GM12878 (cell line): Measurements from ENCODE around the gene FUT6. TPM values are rescaled to one million over a fixed set of nuclear protein-coding genes. Genes with fewer than 3 reads are reported as not detected.

Experiments used
- ATAC-seq: fragments of 200-7000 bp; cut with Tn5 transposase; 3 replicates; pipeline ENCODE4 v1.9.1; 2020; ENCODE audit warnings: mild to moderate bottlenecking, moderate library complexity
- BruUV-seq: library from RNA; stranded (reverse); fragments of 400-500 nt; replicated peaks from 2 replicates; lab custom pipeline; 2021; lab: Mats Ljungman, UMichigan
- CTCF ChIA-PET: fragments of 300-600 bp; sonication (Branson Sonifier 250); formaldehyde crosslinking; extraction: SDS; loops from one replicate; lab custom pipeline; 2021; ENCODE audit warnings: inconsistent platforms; lab: Yijun Ruan, JAX
- POLR2A ChIA-PET: fragments of 350-600 bp; formaldehyde crosslinking; extraction: SDS; loops from one replicate; lab custom pipeline; 2021; ENCODE audit warnings: inconsistent platforms; lab: Charles Lee
- RAD21 ChIA-PET: fragments of 300-600 bp; sonication (Branson Sonifier 250); formaldehyde crosslinking; loops from one replicate; lab custom pipeline; 2023; ENCODE audit warnings: antibody characterized with exemption; ENCODE audit not compliant: unreplicated experiment; lab: Charles Lee
- SMC1A ChIA-PET: fragments of 300-600 bp; sonication (Branson Sonifier 250); formaldehyde crosslinking; loops from one replicate; lab custom pipeline; 2023; ENCODE audit not compliant: unreplicated experiment, uncharacterized antibody; lab: Charles Lee
- DNase-seq: peaks from one replicate; pipeline ENCODE4 v3.0.0-alpha.2; 2011; ENCODE audit warnings: low read depth, low spot score
- FAIRE-seq: peaks from 3 replicates; lab custom pipeline; 2011; peaks lifted over from hg19 to GRCh38; lab: Jason Lieb, UNC
- H2AFZ ChIP-seq: 2 replicates; pipeline ENCODE4 v1.6.0; 2011; ENCODE audit warnings: low read depth, low read length, control low read depth; ENCODE audit not compliant: control insufficient read depth
- H3K27ac ChIP-seq: 2 replicates; pipeline ENCODE4 v1.5.1; 2011; ENCODE audit warnings: control low read depth; ENCODE audit not compliant: control insufficient read depth, insufficient read depth
- H3K27me3 ChIP-seq, 2 experiments: replicated peaks in 1 of 2; 2 replicates each; pipeline versions ENCODE4 v1.6.0 to v1.6.1; 2011; ENCODE audit warnings: low read length in 1 of 2; ENCODE audit not compliant: control insufficient read depth in 2 of 2, insufficient read depth in 2 of 2
- H3K36me3 ChIP-seq, 2 experiments: 2 replicates each; pipeline ENCODE4 v1.5.1; 2011; ENCODE audit warnings: low read length in 1 of 2; ENCODE audit not compliant: control insufficient read depth in 2 of 2, insufficient read depth in 2 of 2
- H3K4me1 ChIP-seq: 2 replicates; pipeline ENCODE4 v1.6.1; 2011; ENCODE audit warnings: mild to moderate bottlenecking, low read length, moderate library complexity, mixed read lengths; ENCODE audit not compliant: control insufficient read depth, insufficient read depth
- H3K4me2 ChIP-seq: 2 replicates; pipeline ENCODE4 v1.6.0; 2011; ENCODE audit warnings: control low read depth; ENCODE audit not compliant: control insufficient read depth, insufficient read depth
- H3K4me3 ChIP-seq: fragments of 200-600 bp; sonication (generic); 2 replicates; pipeline ENCODE4 v1.5.1; 2016
- H3K79me2 ChIP-seq: 2 replicates; pipeline ENCODE4 v1.6.0; 2011; ENCODE audit warnings: low read length; ENCODE audit not compliant: control insufficient read depth, insufficient read depth
- H3K9ac ChIP-seq: 2 replicates; pipeline ENCODE4 v1.8.0; 2011; ENCODE audit warnings: low read length, control low read depth, mixed read lengths; ENCODE audit not compliant: control insufficient read depth, insufficient read depth
- H3K9me3 ChIP-seq: replicated peaks from 3 replicates; pipeline ENCODE4 v1.5.1; 2011; ENCODE audit warnings: mild to moderate bottlenecking, low read length; ENCODE audit not compliant: control insufficient read depth, insufficient read depth
- H4K20me1 ChIP-seq: 2 replicates; pipeline ENCODE4 v1.6.0; 2011; ENCODE audit not compliant: control insufficient read depth, insufficient read depth
- CHD4 ChIP-seq: fragments of 200-600 bp; sonication (generic); IDR thresholded peaks from 2 replicates; pipeline ENCODE4 v1.6.1; 2016; ENCODE audit warnings: mild to moderate bottlenecking
- MXI1 ChIP-seq: fragments of 150-350 bp; IDR thresholded peaks from 2 replicates; pipeline ENCODE4 v1.6.1; 2011; ENCODE audit warnings: low read depth, mild to moderate bottlenecking, inconsistent platforms, low read length, improper control_type of control experiment
- NRF1 ChIP-seq: conservative IDR thresholded peaks from 2 replicates; pipeline ENCODE4 v1.6.1; 2011; ENCODE audit warnings: mild to moderate bottlenecking, low read depth, low read length, improper control_type of control experiment
- PAX8 ChIP-seq: fragments of 450-650 bp; IDR thresholded peaks from 2 replicates; pipeline ENCODE4 v1.6.1; 2017; ENCODE audit warnings: mild to moderate bottlenecking, moderate library complexity
- RBBP5 ChIP-seq: fragments of 200-600 bp; sonication (generic); conservative IDR thresholded peaks from 2 replicates; pipeline ENCODE4 v1.6.1; 2016
- RUNX3 ChIP-seq: IDR thresholded peaks from 2 replicates; pipeline ENCODE4 v1.6.1; 2012; ENCODE audit warnings: low read length, inconsistent platforms
- SIX5 ChIP-seq: IDR thresholded peaks from 2 replicates; pipeline ENCODE4 v1.6.1; 2011; ENCODE audit warnings: mild to moderate bottlenecking, low read depth, low read length, moderate library complexity; ENCODE audit not compliant: severe bottlenecking
- SMC3 ChIP-seq: IDR thresholded peaks from 2 replicates; pipeline ENCODE4 v1.6.1; 2011; ENCODE audit warnings: low read length, improper control_type of control experiment, borderline replicate concordance
- TCF12 ChIP-seq: IDR thresholded peaks from 2 replicates; pipeline ENCODE4 v1.6.1; 2011; ENCODE audit warnings: low read depth, mild to moderate bottlenecking, low read length
- ZNF622 ChIP-seq: fragments of 450-650 bp; IDR thresholded peaks from 2 replicates; pipeline ENCODE4 v1.6.1; 2017; ENCODE audit warnings: mild to moderate bottlenecking, inconsistent platforms
- WGBS: methylation state at CpG from one replicate; pipeline ENCODE4 v1.1.6; 2016; ENCODE audit warnings: low lambda C conversion rate; ENCODE audit not compliant: insufficient replicate concordance, insufficient coverage; ENCODE audit errors: missing lambda C conversion rate; 5-methylcytosine and 5-hydroxymethylcytosine counted together
- in situ Hi-C: fragments of 300-500 bp; cut with MboI; formaldehyde crosslinking; loops from 9 replicates; pipeline ENCODE4 v1.14.3; 2018; ENCODE audit warnings: mixed read lengths
- intact Hi-C: fragments of 100-400 bp; cut with micrococcal nuclease; formaldehyde crosslinking; loops from one replicate; pipeline ENCODE4 v1.14.2; 2022; ENCODE audit not compliant: unreplicated experiment
- polyA plus RNA-seq, 11 experiments: library from polyadenylated mRNA; depleted of rRNA in 4 of 11; unstranded in 6 of 11; stranded (reverse) in 5 of 11; fragments of >200 nt; fragmentation: Nextera tagmentation in 4 of 11; fragmentation: Illumina TruSeq in 1 of 11; extraction: Ambion mirVana in 4 of 11; extraction: Trizol in 1 of 11; gene quantifications; 1 replicate in 1 of 11; 2 replicates in 10 of 11; pipeline versions ENCODE4 v1.2.1 to v1.2.3, GENCODE V29; 2011 to 2016; ENCODE audit warnings: inconsistent platforms in 2 of 11, missing spikeins in 2 of 11, low read depth in 1 of 11
- total RNA-seq, 4 experiments: library from RNA; depleted of rRNA in 3 of 4; stranded (reverse); fragments of >200 nt in 3 of 4; fragmentation: Illumina TruSeq in 1 of 4; extraction: Trizol in 1 of 4; gene quantifications; 2 replicates each; pipeline versions ENCODE4 v1.2.1 to v1.2.3, GENCODE V29; 2013 to 2021
- TF ChIP-seq, protein P1 (sequence below): IDR thresholded peaks from 2 replicates; pipeline ENCODE4 v1.6.1; 2012; ENCODE audit warnings: low read depth, low read length, improper control_type of control experiment
- TF ChIP-seq, protein P2 (sequence below): IDR thresholded peaks from 2 replicates; pipeline ENCODE4 v1.6.1; 2012; ENCODE audit warnings: improper control_type of control experiment, low read depth, low read length; ENCODE audit not compliant: insufficient replicate concordance

The FUT6 gene
- total and polyA plus RNA-seq, 10 of the 15 experiments (the other 5 are each of a cell fraction or from before 2014, with no cell fraction given) = not detected

DNA sequence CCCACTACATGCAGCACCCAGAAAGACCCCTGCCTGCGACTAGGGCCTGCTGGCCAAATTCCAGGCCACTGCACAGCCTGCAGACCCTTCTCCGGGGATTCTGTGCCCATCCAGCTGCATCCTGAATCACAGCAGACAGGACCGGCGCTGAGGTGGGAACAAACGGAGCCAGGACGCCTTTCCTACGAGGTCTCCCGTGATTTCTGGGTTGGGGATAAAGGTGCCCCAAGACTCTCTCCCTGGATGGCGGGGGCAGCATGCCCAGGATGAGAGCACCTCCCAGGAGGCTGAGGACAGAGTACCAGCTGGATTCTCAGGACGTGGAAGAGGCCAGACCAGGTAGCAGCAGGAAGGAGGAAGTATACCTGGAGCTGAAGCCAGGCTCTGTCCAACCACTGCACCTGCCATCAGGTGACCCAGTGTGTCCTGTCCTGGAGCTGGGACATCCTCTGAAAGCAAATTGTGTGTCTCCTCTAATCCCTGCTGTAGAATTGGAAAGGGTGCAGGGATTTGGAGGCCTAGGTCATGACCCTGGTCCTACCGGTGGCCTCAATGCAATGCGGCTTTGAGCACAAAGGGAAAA lies 34.2 kb upstream of the FUT6 start:
- H3K4me1 ChIP-seq = no peaks in the 10 kb centered on the region
- ATAC-seq = no peak
- H3K27me3 ChIP-seq = no peaks in the 10 kb centered on the region
- BruUV-seq = no TSS peak
- ChIA-PET RAD21 (no interaction called here), CTCF (no interaction called here), SMC1A (no interaction called here), POLR2A (no interaction called here)
- in situ Hi-C loops = no loop called here
- H3K4me2 ChIP-seq = no peak overlapping the region
- intact Hi-C loops = no loop called here
- TF ChIP-seq CHD4 = no peak
- TF ChIP-seq SIX5 = no peak
- no peak for TF ChIP-seq MXI1
- TF ChIP-seq RBBP5 = no peak
- no peak for TF ChIP-seq NRF1
- TF ChIP-seq, protein P1, sequence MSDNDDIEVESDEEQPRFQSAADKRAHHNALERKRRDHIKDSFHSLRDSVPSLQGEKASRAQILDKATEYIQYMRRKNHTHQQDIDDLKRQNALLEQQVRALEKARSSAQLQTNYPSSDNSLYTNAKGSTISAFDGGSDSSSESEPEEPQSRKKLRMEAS = no peak
- H3K79me2 ChIP-seq = no peaks in the 10 kb centered on the region
- H4K20me1 ChIP-seq = no peaks in the 10 kb centered on the region
- FAIRE-seq = no peak
- H3K36me3 ChIP-seq = no peaks in the 10 kb centered on the region
- WGBS = 47% methylated on average over 12 of the region's 12 CpGs
- H2AFZ ChIP-seq = no peak overlapping the region
- H3K4me3 ChIP-seq = no peak overlapping the region
- no peak for DNase-seq
- H3K9ac ChIP-seq = no peak overlapping the region
- no peak overlapping the region for H3K27ac ChIP-seq
- H3K9me3 ChIP-seq = no peaks in the 10 kb centered on the region

DNA sequence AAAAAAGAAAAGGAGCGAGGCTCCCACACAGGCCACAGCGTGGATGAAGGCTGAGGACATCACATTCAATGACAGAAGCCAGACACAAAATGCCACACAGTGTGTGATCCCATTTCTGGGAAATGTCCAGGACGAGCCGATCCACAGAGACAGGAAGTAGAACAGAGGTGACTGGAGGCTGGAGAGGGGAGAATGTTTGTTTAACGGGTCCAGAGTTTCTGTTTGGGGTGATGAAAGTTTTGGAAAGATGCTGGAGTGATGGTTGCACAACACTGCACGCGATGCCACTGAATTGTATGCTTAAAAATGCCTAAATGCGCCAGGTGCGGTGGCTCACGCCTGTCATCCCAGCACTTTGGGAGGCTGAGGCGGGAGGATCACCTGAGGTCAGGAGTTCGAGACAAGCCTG lies 31.5 kb upstream of the FUT6 start:
- no peak overlapping the region for H2AFZ ChIP-seq
- ChIA-PET POLR2A (interaction anchor here (0.6 kb wide), 1 partner anchor 252 kb away, joined by 5 read pairs; no protein-coding TSS in a partner anchor), CTCF (interaction anchor here (0.6 kb wide), 1 partner anchor 97 kb away, joined by 3 read pairs; no protein-coding TSS in a partner anchor), RAD21 (no interaction called here), SMC1A (no interaction called here)
- no peak for FAIRE-seq
- H3K79me2 ChIP-seq = no peaks in the 10 kb centered on the region
- WGBS = 63% methylated on average over 12 of the region's 12 CpGs
- H3K27ac ChIP-seq = no peak overlapping the region
- ATAC-seq = no peak
- no peak overlapping the region for H3K9ac ChIP-seq
- intact Hi-C loops (no loop called here), in situ Hi-C loops (no loop called here)
- BruUV-seq = no TSS peak
- no peak for DNase-seq
- no peaks in the 10 kb centered on the region for H4K20me1 ChIP-seq
- no peaks in the 10 kb centered on the region for H3K9me3 ChIP-seq
- H3K4me3 ChIP-seq = no peak overlapping the region
- no peak overlapping the region for H3K4me2 ChIP-seq
- H3K36me3 ChIP-seq = no peaks in the 10 kb centered on the region
- H3K4me1 ChIP-seq = no peaks in the 10 kb centered on the region
- H3K27me3 ChIP-seq = no peaks in the 10 kb centered on the region
- TF ChIP-seq, protein P2, sequence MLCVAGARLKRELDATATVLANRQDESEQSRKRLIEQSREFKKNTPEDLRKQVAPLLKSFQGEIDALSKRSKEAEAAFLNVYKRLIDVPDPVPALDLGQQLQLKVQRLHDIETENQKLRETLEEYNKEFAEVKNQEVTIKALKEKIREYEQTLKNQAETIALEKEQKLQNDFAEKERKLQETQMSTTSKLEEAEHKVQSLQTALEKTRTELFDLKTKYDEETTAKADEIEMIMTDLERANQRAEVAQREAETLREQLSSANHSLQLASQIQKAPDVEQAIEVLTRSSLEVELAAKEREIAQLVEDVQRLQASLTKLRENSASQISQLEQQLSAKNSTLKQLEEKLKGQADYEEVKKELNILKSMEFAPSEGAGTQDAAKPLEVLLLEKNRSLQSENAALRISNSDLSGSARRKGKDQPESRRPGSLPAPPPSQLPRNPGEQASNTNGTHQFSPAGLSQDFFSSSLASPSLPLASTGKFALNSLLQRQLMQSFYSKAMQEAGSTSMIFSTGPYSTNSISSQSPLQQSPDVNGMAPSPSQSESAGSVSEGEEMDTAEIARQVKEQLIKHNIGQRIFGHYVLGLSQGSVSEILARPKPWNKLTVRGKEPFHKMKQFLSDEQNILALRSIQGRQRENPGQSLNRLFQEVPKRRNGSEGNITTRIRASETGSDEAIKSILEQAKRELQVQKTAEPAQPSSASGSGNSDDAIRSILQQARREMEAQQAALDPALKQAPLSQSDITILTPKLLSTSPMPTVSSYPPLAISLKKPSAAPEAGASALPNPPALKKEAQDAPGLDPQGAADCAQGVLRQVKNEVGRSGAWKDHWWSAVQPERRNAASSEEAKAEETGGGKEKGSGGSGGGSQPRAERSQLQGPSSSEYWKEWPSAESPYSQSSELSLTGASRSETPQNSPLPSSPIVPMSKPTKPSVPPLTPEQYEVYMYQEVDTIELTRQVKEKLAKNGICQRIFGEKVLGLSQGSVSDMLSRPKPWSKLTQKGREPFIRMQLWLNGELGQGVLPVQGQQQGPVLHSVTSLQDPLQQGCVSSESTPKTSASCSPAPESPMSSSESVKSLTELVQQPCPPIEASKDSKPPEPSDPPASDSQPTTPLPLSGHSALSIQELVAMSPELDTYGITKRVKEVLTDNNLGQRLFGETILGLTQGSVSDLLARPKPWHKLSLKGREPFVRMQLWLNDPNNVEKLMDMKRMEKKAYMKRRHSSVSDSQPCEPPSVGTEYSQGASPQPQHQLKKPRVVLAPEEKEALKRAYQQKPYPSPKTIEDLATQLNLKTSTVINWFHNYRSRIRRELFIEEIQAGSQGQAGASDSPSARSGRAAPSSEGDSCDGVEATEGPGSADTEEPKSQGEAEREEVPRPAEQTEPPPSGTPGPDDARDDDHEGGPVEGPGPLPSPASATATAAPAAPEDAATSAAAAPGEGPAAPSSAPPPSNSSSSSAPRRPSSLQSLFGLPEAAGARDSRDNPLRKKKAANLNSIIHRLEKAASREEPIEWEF = no peak
- no peak for TF ChIP-seq TCF12
- no peak for TF ChIP-seq RUNX3
- no peak for TF ChIP-seq ZNF622
- TF ChIP-seq SMC3 = no peak
- TF ChIP-seq SIX5 = no peak
- no peak for TF ChIP-seq PAX8
